ENCODE data around the gene DYNLL1. TPM values are rescaled to one million over a fixed set of nuclear protein-coding genes. Genes with fewer than 3 reads are reported as not detected.

Gene DYNLL1
- total RNA-seq, 1 donor from 2014 or later = 392 TPM

GRCh38 chr12:120540445-120540844 is 44.5 kb downstream of the DYNLL1 start:
- DNase-seq (ENCODE audit: low spot score) = no peak
- Mint-ChIP-seq H3K4me1 (ENCODE audit: unreplicated experiment) (peaks cover 32% of the 10 kb centered on the region), H3K27me3 (ENCODE audit: unreplicated experiment) (no peaks in the 10 kb centered on the region), H3K9me3 (ENCODE audit: unreplicated experiment) (no peaks in the 10 kb centered on the region), H3K36me3 (ENCODE audit: low read depth, unreplicated experiment) (peaks cover 3% of the 10 kb centered on the region), H3K4me3 (ENCODE audit: unreplicated experiment) (no peak overlapping the region), H3K27ac (ENCODE audit: unreplicated experiment) (no peak overlapping the region)
- no peak for TF ChIP-seq CTCF (IDR thresholded peaks at IDR 0.05; ENCODE audit: unreplicated experiment)

GRCh38 chr12:120542166-120542565 is 46.3 kb downstream of the DYNLL1 start:
- TF ChIP-seq CTCF (IDR thresholded peaks at IDR 0.05; ENCODE audit: unreplicated experiment) = no peak
- Mint-ChIP-seq H3K4me1 (ENCODE audit: unreplicated experiment) (peaks cover 18% of the 10 kb centered on the region), H3K27ac (ENCODE audit: unreplicated experiment) (no peak overlapping the region), H3K27me3 (ENCODE audit: unreplicated experiment) (no peaks in the 10 kb centered on the region), H3K9me3 (ENCODE audit: unreplicated experiment) (no peaks in the 10 kb centered on the region), H3K4me3 (ENCODE audit: unreplicated experiment) (no peak overlapping the region), H3K36me3 (ENCODE audit: low read depth, unreplicated experiment) (peaks cover 3% of the 10 kb centered on the region)
- DNase-seq (ENCODE audit: low spot score) = no peak

- no peak overlapping the region for H3K27ac Mint-ChIP-seq (ENCODE audit: unreplicated experiment)
Observed at GRCh38 chr12:120544691-120545090, 48.8 kb downstream of the DYNLL1 start.

GRCh38 chr12:120546050-120546386 is 50.1 kb downstream of the DYNLL1 start:
- no peak overlapping the region for H3K27ac Mint-ChIP-seq (ENCODE audit: unreplicated experiment)
- no peak overlapping the region for H3K4me3 Mint-ChIP-seq (ENCODE audit: unreplicated experiment)
- no peaks in the 10 kb centered on the region for H3K9me3 Mint-ChIP-seq (ENCODE audit: unreplicated experiment)
- no peak for TF ChIP-seq CTCF (IDR thresholded peaks at IDR 0.05; ENCODE audit: unreplicated experiment)
- no peaks in the 10 kb centered on the region for H3K36me3 Mint-ChIP-seq (ENCODE audit: low read depth, unreplicated experiment)
- no peaks in the 10 kb centered on the region for H3K27me3 Mint-ChIP-seq (ENCODE audit: unreplicated experiment)
- H3K4me1 Mint-ChIP-seq (ENCODE audit: unreplicated experiment) = no peaks in the 10 kb centered on the region
- no peak for DNase-seq (ENCODE audit: low spot score)

More at GRCh38 chr12:120544691-120545090, 48.8 kb downstream of the DYNLL1 start:
- DNase-seq (ENCODE audit: low spot score) = no peak
- no peaks in the 10 kb centered on the region for H3K36me3 Mint-ChIP-seq (ENCODE audit: low read depth, unreplicated experiment)
- H3K9me3 Mint-ChIP-seq (ENCODE audit: unreplicated experiment) = no peaks in the 10 kb centered on the region
- H3K27me3 Mint-ChIP-seq (ENCODE audit: unreplicated experiment) = no peaks in the 10 kb centered on the region
- H3K4me1 Mint-ChIP-seq (ENCODE audit: unreplicated experiment) = peaks cover 3% of the 10 kb centered on the region
- no peak overlapping the region for H3K4me3 Mint-ChIP-seq (ENCODE audit: unreplicated experiment)
- no peak for TF ChIP-seq CTCF (IDR thresholded peaks at IDR 0.05; ENCODE audit: unreplicated experiment)

Other genes with a start within 250 kb of the DYNLL1 start
- 227 TPM for gene PXN, start 230.4 kb upstream of the DYNLL1 start, total RNA-seq (ENCODE audit: unreplicated experiment)
- 7,223 TPM for gene RNU4-2, start 204.2 kb upstream of the DYNLL1 start, total RNA-seq (ENCODE audit: unreplicated experiment)
- gene RNU4-1, start 202.9 kb upstream of the DYNLL1 start, total RNA-seq (ENCODE audit: unreplicated experiment) = 6,066 TPM
- gene SIRT4, start 193.8 kb upstream of the DYNLL1 start, total RNA-seq (ENCODE audit: unreplicated experiment) = 1.8 TPM
- gene PLA2G1B, start 168.3 kb upstream of the DYNLL1 start, total RNA-seq (ENCODE audit: unreplicated experiment) = not detected
- gene MSI1, start 126.9 kb upstream of the DYNLL1 start, total RNA-seq (ENCODE audit: unreplicated experiment) = 27.6 TPM
- gene COX6A1, start 58.0 kb upstream of the DYNLL1 start, total RNA-seq (ENCODE audit: unreplicated experiment) = 294 TPM
- 39.8 TPM for gene TRIAP1, start 49.7 kb upstream of the DYNLL1 start, total RNA-seq (ENCODE audit: unreplicated experiment)
- gene GATC, start 49.7 kb upstream of the DYNLL1 start, total RNA-seq (ENCODE audit: unreplicated experiment) = 25.5 TPM
- gene SRSF9, start 26.4 kb upstream of the DYNLL1 start, total RNA-seq (ENCODE audit: unreplicated experiment) = 255 TPM
- gene COQ5, start 33.0 kb downstream of the DYNLL1 start, total RNA-seq (ENCODE audit: unreplicated experiment) = 27.2 TPM
- gene RNF10, start 38.2 kb downstream of the DYNLL1 start, total RNA-seq (ENCODE audit: unreplicated experiment) = 157 TPM
- 17.8 TPM for gene POP5, start 85.3 kb downstream of the DYNLL1 start, total RNA-seq (ENCODE audit: unreplicated experiment)
- not detected for gene CABP1, start 144.5 kb downstream of the DYNLL1 start, total RNA-seq (ENCODE audit: unreplicated experiment)
- gene MLEC, start 191.0 kb downstream of the DYNLL1 start, total RNA-seq (ENCODE audit: unreplicated experiment) = 124 TPM
- 35.0 TPM for gene UNC119B, start 214.3 kb downstream of the DYNLL1 start, total RNA-seq (ENCODE audit: unreplicated experiment)
- 5.6 TPM for gene ACADS, start 229.7 kb downstream of the DYNLL1 start, total RNA-seq (ENCODE audit: unreplicated experiment)

Measured in endothelial cell (in vitro differentiated cells).